MM.1S (cell line): ENCODE measurements around the gene CTTNBP2NL.

Source experiments
- CTCF ChIP-seq: fragments of 300-600 bp; sonication (generic); IDR thresholded peaks from 2 replicates; pipeline ENCODE4 v1.5.1; 2016; ENCODE audit warnings: antibody characterized with exemption, low read length, mixed read lengths
- EZH2 ChIP-seq: fragments of 300-600 bp; sonication (generic); optimal IDR thresholded peaks from 2 replicates; pipeline ENCODE3; 2017; ENCODE audit warnings: low read depth, mild to moderate bottlenecking, antibody characterized with exemption, low read length, mixed read lengths

GRCh38 chr1:112402682-112403643 is 6.9 kb downstream of the CTTNBP2NL start:
- TF ChIP-seq CTCF (no peak), EZH2 (no peak)
